ENCODE results near the gene PLCG2.

Gene PLCG2

DNA sequence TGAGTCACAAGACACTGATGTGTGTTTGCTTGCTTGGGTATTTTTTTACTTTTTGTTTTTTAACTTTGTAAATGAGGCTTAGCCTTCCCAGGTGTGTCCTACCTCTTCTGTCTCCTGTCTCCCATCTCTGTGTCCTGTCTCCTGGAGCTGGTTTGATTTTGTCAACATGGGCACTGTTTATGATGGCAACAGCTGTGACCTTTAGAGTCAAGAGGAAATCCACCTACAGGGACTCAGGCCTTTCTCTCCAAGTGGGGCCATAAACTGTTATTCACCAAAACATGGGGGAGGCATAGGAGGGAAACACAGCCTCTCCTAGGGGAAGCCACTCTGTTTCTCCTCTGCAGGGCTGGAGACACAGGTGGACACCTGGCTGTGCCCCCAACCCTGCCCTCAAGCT, 13.1 kb upstream of the PLCG2 start:
- H3K27ac Mint-ChIP-seq = no peak overlapping the region
- H3K9me3 Mint-ChIP-seq = no peaks in the 10 kb centered on the region
- no peak overlapping the region for H3K4me3 Mint-ChIP-seq
- no peaks in the 10 kb centered on the region for H3K36me3 Mint-ChIP-seq (ENCODE audit: low read depth)
- DNase-seq (ENCODE audit: low spot score) = no peak
- H3K4me1 Mint-ChIP-seq (ENCODE audit: low read depth) = no peaks in the 10 kb centered on the region
- peaks cover 4% of the 10 kb centered on the region for H3K27me3 Mint-ChIP-seq (ENCODE audit: low read depth)

DNA sequence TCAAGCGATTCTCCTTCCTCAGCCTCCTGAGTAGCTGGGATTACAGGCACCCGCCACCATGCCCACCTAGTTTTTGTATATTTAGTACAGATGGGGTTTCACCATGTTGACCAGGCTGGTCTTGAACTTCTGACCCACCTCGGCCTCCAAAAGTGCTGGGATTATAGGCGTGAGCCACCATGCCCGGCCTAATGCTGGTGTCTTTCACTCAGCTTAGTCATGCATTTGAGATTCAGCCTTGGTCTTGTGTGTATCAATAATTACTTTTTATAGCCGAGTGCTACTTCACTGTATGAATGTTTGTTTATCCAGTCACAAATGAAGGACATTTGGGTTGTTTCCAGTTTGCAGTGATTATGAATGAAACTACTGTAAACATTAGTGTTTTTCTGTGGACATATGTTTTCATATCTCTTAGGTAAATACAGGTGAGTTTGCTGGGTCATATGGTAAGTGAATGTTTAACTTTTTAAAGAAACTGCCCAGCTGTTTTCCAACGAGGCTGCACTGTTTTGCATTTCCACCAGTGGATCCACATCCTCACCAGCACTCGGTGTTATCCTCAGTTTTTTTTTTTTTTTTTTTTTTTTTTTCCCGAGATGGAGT, 11.0 kb upstream of the PLCG2 start:
- Mint-ChIP-seq H3K27ac (no peak overlapping the region), H3K9me3 (no peaks in the 10 kb centered on the region), H3K4me3 (no peak overlapping the region), H3K27me3 (ENCODE audit: low read depth) (peaks cover 4% of the 10 kb centered on the region), H3K4me1 (ENCODE audit: low read depth) (no peaks in the 10 kb centered on the region), H3K36me3 (ENCODE audit: low read depth) (no peaks in the 10 kb centered on the region)
- DNase-seq (ENCODE audit: low spot score) = no peak

DNA sequence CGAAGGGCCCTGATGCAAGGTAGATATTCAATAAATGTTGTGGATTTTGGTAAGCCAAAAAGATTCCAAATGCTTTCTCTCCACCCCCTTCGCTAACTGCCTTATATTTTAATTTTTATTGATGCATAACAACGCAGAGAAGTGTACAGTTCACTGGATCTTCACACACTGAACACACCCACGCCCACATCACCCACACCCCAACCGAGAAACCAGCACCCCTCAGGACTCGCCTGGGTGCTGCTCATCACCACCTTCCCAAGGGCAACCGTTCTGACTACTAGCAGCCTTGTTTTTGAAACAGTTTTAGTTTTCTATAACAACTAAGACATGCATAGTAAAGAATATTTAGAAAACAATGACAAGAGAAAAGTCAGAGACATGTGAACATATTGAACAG, 9.1 kb upstream of the PLCG2 start:
- no peak for DNase-seq (ENCODE audit: low spot score)
- Mint-ChIP-seq H3K4me3 (no peak overlapping the region), H3K36me3 (ENCODE audit: low read depth) (no peaks in the 10 kb centered on the region), H3K4me1 (ENCODE audit: low read depth) (no peaks in the 10 kb centered on the region), H3K9me3 (no peaks in the 10 kb centered on the region), H3K27ac (no peak overlapping the region), H3K27me3 (ENCODE audit: low read depth) (peaks cover 3% of the 10 kb centered on the region)

DNA sequence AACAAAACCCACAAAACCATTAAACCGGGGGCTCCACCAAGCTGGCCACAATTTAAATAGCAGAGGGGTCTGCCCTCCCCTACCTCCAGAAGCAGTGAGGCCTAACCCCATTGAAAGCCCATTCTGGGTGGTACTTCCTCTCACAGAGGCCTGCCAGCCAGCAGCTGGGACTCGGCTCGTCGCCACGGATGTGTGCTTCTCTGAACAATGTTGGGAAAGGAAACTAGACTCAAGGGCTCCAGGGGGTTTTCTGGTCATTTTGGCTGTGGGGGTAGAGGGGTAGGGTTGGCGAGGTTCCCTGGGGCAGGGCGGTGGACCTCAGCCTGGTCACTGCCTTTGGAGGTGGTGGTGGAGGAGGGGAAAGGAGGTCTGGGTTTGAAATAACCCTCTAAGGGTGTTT, 4.7 kb upstream of the PLCG2 start:
- no peak overlapping the region for H3K27ac Mint-ChIP-seq
- DNase-seq (ENCODE audit: low spot score) = no peak
- H3K9me3 Mint-ChIP-seq = no peaks in the 10 kb centered on the region
- H3K27me3 Mint-ChIP-seq (ENCODE audit: low read depth) = peaks cover 24% of the 10 kb centered on the region
- no peak overlapping the region for H3K4me3 Mint-ChIP-seq
- H3K36me3 Mint-ChIP-seq (ENCODE audit: low read depth) = no peaks in the 10 kb centered on the region
- H3K4me1 Mint-ChIP-seq (ENCODE audit: low read depth) = peaks cover 4% of the 10 kb centered on the region

DNA sequence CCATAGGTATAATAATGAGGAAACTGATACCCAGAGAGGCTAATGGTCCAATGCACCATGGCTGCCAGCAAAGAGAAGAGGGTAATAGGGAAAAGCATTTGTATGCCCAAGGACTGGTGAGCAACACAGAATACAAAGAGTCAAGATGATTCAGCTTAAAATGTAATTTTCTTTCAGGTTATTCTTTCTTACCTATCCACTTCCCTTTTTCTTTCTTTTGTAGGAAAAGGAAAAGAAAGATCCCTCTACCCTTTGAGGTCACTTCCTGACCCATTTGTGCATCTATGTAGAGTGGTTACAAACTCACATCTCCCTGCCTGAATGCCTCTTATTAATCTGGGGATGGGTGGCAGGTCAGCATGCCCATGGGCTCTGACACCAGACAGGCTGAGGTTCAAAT, 3.5 kb upstream of the PLCG2 start:
- H3K4me1 Mint-ChIP-seq (ENCODE audit: low read depth) = peaks cover 8% of the 10 kb centered on the region
- H3K27me3 Mint-ChIP-seq (ENCODE audit: low read depth) = peaks cover 35% of the 10 kb centered on the region
- no peaks in the 10 kb centered on the region for H3K36me3 Mint-ChIP-seq (ENCODE audit: low read depth)
- H3K4me3 Mint-ChIP-seq = no peak overlapping the region
- DNase-seq (ENCODE audit: low spot score) = no peak
- no peak overlapping the region for H3K27ac Mint-ChIP-seq
- no peaks in the 10 kb centered on the region for H3K9me3 Mint-ChIP-seq

DNA sequence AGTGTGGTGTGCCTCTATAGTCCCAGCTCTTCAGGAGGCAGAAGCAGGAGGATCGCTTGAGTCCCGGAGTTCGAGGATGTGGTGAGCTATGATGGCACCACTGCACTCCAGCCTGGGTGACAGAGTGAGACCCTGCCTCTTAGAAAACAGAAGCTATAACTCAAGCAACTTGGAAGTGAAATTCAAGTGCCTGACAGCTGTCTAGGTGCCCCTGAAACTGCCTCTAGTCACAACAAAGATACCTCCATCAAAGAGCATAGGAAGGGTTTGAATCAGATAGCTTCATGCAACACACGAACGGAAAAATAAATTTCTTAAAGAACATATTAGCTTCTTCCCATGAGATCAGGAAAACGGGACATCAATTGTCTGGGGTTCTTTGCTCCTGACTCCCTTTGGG, 860 bp upstream of the PLCG2 start:
- H3K36me3 Mint-ChIP-seq (ENCODE audit: low read depth) = no peaks in the 10 kb centered on the region
- DNase-seq (ENCODE audit: low spot score) = no peak
- peak overlapping the region; percentile 87 for H3K4me3 Mint-ChIP-seq
- H3K27me3 Mint-ChIP-seq (ENCODE audit: low read depth) = peaks cover 52% of the 10 kb centered on the region
- H3K9me3 Mint-ChIP-seq = no peaks in the 10 kb centered on the region
- H3K4me1 Mint-ChIP-seq (ENCODE audit: low read depth) = peaks cover 8% of the 10 kb centered on the region
- no peak overlapping the region for H3K27ac Mint-ChIP-seq

DNA sequence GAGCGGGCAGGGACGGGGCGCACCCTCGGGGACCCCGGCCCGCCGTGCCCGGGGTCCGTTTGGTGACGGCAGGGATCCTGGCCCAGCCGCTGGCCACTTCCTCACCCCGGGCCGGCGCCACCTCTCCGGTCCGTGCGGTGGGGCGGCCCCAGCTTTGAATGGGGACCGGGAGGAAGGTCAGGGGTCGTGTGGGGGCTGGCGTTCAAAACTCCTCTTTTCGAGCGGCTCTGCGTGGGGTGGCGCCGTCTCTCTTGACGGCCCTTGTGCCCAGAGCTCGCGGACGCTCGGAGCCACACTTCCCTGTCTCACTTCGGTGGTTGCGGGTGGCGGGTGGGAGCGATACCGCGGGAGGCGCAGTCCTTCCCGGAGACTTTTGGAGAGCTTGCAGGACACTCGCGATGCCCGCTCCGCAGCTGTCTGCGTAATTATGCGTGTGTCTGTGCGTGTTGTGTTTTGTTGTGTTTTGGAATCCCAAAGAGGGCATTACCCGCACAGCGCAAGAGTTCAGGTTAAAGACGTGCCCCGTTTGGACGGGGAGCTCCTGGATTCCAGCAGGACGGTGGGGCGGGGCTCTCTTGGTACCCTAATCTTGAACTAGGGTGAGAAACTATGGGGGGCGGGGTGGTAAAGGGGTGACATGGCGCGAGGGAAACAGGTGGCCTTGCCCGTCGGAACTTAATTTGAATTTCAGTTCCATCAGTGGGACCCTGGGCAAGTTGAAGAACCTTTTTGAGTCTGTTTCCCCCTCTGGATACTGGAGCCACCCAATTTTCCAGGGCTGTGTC, 637 bp downstream of the PLCG2 start:
- Mint-ChIP-seq H3K9me3 (no peaks in the 10 kb centered on the region), H3K36me3 (ENCODE audit: low read depth) (no peaks in the 10 kb centered on the region), H3K4me1 (ENCODE audit: low read depth) (peaks cover 8% of the 10 kb centered on the region), H3K4me3 (peak overlapping the region; percentile 76), H3K27me3 (ENCODE audit: low read depth) (peaks cover 65% of the 10 kb centered on the region), H3K27ac (peak overlapping the region; percentile 13)
- DNase-seq (ENCODE audit: low spot score) = peak; percentile 7

DNA sequence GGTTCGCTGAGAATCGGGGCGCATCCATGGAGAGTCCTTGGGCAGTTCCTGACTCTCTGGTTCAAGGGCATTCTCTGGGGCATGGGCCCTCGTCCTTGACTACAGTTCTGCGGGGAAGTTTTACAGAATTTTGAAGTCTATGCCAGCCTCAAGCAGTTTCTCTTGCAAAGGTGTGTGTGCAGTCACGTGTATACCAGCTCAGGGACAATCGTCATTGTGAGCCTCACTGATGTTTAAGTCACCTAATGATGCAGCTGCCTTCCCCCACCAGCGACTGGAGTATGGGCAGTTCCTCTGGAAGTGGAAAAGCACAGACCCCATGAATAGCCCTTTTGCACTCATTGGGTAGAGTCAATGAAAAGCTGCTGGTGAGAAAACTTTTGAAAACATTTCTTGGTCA, 1.3 kb downstream of the PLCG2 start:
- Mint-ChIP-seq H3K9me3 (no peaks in the 10 kb centered on the region), H3K36me3 (ENCODE audit: low read depth) (no peaks in the 10 kb centered on the region), H3K4me3 (peak overlapping the region; percentile 76), H3K27ac (no peak overlapping the region), H3K27me3 (ENCODE audit: low read depth) (peaks cover 65% of the 10 kb centered on the region), H3K4me1 (ENCODE audit: low read depth) (peaks cover 8% of the 10 kb centered on the region)
- no peak for DNase-seq (ENCODE audit: low spot score)

DNA sequence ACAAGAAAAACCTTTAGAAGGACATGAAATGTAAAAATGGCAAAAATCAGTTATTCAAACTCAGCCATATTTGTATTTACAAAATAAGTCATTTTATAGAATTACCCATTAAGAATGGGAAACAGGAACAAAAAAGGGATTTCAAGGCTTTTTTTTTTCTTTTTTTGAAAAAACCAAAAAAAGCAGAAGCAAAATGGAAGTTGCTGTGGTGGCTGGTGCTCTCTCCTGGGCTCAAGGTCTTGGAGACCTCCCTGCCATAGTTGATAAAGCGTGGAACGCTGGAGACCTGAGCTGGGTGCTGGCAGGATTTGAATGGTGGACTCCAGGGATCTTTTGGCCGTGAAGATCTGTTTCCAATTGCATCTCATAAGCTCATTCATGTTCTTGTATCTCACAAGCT, 3.1 kb downstream of the PLCG2 start:
- Mint-ChIP-seq H3K36me3 (ENCODE audit: low read depth) (no peaks in the 10 kb centered on the region), H3K4me3 (no peak overlapping the region), H3K4me1 (ENCODE audit: low read depth) (peaks cover 8% of the 10 kb centered on the region), H3K9me3 (no peaks in the 10 kb centered on the region), H3K27ac (no peak overlapping the region), H3K27me3 (ENCODE audit: low read depth) (peaks cover 60% of the 10 kb centered on the region)
- no peak for DNase-seq (ENCODE audit: low spot score)

DNA sequence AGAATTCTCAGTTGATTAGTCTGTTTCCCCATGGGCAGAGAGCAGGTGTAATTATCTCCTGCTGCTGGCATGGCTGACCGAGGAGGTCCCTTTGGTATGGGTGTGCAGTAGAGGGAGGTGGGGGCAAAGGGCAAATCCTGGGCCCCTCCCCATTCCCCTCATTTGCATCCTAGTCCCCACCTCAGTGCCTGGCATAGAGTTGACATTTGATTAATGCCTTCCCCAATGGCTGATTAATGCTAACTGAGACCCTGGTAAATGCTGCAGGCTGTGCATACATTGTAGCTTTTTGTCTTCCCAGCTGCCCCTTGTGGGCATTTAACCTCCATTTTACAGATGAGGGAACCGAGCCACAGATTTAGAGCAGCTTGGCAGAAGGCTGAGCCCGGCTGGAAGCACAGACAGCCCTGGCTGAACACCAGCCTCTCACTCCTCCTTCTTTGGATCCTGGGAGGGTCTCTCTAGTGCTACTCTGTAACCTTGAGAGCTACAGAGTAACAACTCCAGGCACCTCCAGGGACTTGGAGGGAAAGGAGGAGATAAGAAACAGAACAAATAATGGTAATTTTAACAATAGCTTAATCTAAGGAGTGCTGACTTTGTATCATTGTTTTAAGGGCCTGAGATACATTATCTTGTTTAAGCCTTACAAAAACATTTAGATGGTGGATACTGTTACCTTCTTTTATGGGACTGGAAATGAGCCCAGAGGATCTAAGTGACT, 5.1 kb downstream of the PLCG2 start:
- Mint-ChIP-seq H3K27ac (no peak overlapping the region), H3K27me3 (ENCODE audit: low read depth) (peaks cover 54% of the 10 kb centered on the region), H3K36me3 (ENCODE audit: low read depth) (no peaks in the 10 kb centered on the region), H3K9me3 (no peaks in the 10 kb centered on the region), H3K4me3 (no peak overlapping the region), H3K4me1 (ENCODE audit: low read depth) (peaks cover 4% of the 10 kb centered on the region)
- DNase-seq (ENCODE audit: low spot score) = no peak

DNA sequence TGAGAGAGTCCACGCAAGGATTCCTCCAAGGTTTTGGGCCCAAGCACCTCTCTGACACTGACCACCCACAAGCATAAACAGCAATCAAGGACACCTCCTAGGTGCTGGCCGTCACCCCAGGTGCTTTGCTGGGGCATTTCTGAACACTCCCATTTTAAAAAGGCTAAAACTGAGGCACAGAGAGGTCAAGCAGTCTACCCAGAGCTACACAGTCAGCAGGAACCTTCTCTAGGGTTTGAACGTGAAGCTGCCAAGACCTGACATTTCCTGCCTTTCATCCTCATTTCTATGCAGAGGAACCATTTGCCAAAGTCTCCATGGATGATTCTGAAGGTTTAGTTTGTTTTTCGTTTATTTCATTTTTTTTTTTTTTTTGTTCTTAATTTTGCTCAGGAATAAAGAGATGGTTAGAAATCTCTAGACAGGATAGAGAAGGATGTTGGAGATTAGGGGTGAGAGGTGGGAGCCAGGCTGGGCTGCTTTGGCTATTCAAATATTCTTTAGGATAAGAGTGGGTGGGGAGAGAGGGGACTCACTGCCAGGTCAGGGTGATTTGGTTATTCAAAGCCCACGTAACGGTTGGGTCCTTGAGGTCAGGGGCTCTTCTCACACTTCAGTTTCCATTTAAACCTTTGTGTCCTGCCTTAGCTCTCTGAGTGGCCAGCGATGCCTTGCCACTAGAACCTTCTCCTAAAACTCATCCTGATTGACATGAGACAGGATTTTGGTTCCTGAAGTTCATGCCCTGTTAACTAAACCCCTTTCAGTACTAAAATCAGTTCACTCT, 6.2 kb downstream of the PLCG2 start:
- H3K9me3 Mint-ChIP-seq = no peaks in the 10 kb centered on the region
- H3K36me3 Mint-ChIP-seq (ENCODE audit: low read depth) = no peaks in the 10 kb centered on the region
- DNase-seq (ENCODE audit: low spot score) = no peak
- no peak overlapping the region for H3K4me3 Mint-ChIP-seq
- no peak overlapping the region for H3K27ac Mint-ChIP-seq
- peaks cover 46% of the 10 kb centered on the region for H3K27me3 Mint-ChIP-seq (ENCODE audit: low read depth)
- no peaks in the 10 kb centered on the region for H3K4me1 Mint-ChIP-seq (ENCODE audit: low read depth)

DNA sequence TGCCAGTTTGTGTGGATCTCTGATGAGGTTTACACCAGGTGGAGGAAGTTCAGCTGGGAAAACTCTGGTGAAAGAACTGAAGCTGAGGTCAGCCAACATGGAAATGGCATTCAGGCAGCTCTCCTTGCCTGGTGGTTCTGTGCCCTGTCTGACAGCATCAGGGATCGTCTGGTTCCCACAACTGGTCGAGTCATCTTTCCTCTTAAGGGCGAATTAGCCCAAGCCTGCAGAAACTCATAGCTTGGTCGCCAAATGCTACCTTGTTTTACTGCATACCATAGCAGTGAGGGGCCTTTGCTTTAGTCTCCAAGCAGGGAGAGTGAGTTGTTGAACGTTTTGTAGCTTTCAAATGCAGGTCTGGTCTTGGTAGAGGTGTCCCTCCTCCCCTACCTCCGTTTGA, 7.2 kb downstream of the PLCG2 start:
- Mint-ChIP-seq H3K4me1 (ENCODE audit: low read depth) (no peaks in the 10 kb centered on the region), H3K36me3 (ENCODE audit: low read depth) (no peaks in the 10 kb centered on the region), H3K27me3 (ENCODE audit: low read depth) (peaks cover 36% of the 10 kb centered on the region), H3K9me3 (no peaks in the 10 kb centered on the region), H3K27ac (no peak overlapping the region), H3K4me3 (no peak overlapping the region)
- DNase-seq (ENCODE audit: low spot score) = no peak

DNA sequence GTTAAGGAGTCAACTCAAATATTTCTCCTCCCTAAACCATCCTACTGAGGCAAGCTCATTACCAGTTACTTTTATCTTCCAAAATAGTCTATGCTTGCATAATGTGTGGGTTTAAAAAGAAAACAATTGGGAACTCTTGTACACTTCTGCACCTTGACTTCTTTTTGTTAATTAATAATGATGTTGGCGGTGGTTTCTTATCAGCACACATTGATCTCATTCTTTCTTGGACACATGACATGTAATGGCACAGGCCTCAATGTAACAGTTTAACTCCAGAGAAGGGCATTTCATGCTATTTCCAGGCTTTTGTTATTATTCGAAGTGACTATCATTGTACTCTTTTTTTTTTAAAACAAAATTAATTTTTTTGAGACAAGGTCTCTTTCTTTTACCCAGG, 7.8 kb downstream of the PLCG2 start:
- H3K9me3 Mint-ChIP-seq = no peaks in the 10 kb centered on the region
- H3K36me3 Mint-ChIP-seq (ENCODE audit: low read depth) = no peaks in the 10 kb centered on the region
- no peaks in the 10 kb centered on the region for H3K4me1 Mint-ChIP-seq (ENCODE audit: low read depth)
- no peak overlapping the region for H3K27ac Mint-ChIP-seq
- no peak for DNase-seq (ENCODE audit: low spot score)
- H3K4me3 Mint-ChIP-seq = no peak overlapping the region
- H3K27me3 Mint-ChIP-seq (ENCODE audit: low read depth) = peaks cover 36% of the 10 kb centered on the region

DNA sequence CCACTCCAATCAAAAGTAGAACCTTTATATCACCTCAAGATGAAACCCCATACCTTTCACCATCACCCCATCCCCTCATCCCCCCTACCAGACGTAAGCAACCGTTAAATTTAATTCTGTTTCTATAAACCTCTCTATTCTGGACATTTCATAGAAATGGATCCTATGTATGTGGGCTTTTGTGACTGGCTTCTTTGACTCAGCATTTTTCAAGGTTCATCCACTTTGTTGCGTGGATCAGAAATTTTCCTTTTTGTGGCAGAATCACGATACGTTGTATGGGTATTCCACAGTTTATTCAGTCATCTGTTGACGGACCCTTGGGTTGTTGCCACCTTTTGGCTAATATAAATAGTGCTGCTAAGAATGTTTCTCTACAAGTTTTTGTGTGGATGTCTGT, 8.6 kb downstream of the PLCG2 start:
- H3K4me3 Mint-ChIP-seq = no peak overlapping the region
- H3K9me3 Mint-ChIP-seq = no peaks in the 10 kb centered on the region

More for the DNA sequence above, 8.6 kb downstream of the PLCG2 start:
- H3K4me1 Mint-ChIP-seq (ENCODE audit: low read depth) = no peaks in the 10 kb centered on the region
- peaks cover 30% of the 10 kb centered on the region for H3K27me3 Mint-ChIP-seq (ENCODE audit: low read depth)
- no peak overlapping the region for H3K27ac Mint-ChIP-seq
- DNase-seq (ENCODE audit: low spot score) = no peak
- H3K36me3 Mint-ChIP-seq (ENCODE audit: low read depth) = no peaks in the 10 kb centered on the region
